Mesenchymal stem cell (in vitro differentiated cells and primary cell): Measurements from ENCODE around the gene EPHA2.
"Not testable (repeated sequence)": the region's sequence is repeated elsewhere in the genome, so short reads cannot be mapped to it uniquely, and the experiment has no call there.

Experiments used
- DNase-seq: peaks from one replicate; pipeline ENCODE4 v3.0.0-alpha.2; 2013
- H2AFZ ChIP-seq: one replicate; pipeline ENCODE4 v1.6.1; 2013; ENCODE audit warnings: low read depth, mild to moderate bottlenecking, control low read depth, inconsistent platforms, low read length, moderate library complexity
- H2AK5ac ChIP-seq: 2 replicates; pipeline ENCODE4 v1.6.1; 2013; ENCODE audit warnings: low read length, moderate library complexity, mild to moderate bottlenecking, inconsistent platforms; ENCODE audit not compliant: severe bottlenecking
- H2BK120ac ChIP-seq: one replicate; pipeline ENCODE4 v1.6.1; 2013; ENCODE audit warnings: low read depth, mild to moderate bottlenecking, inconsistent platforms, low read length, moderate library complexity
- H2BK12ac ChIP-seq, 2 experiments: one replicate each; pipeline ENCODE4 v1.6.1; 2013; ENCODE audit warnings: inconsistent platforms in 2 of 2, low read length in 2 of 2, mild to moderate bottlenecking in 2 of 2, moderate library complexity in 2 of 2, control low read depth in 1 of 2
- H2BK15ac ChIP-seq: one replicate; pipeline ENCODE4 v1.6.1; 2013; ENCODE audit warnings: mild to moderate bottlenecking, low read depth, inconsistent platforms; ENCODE audit not compliant: poor library complexity, severe bottlenecking
- H2BK5ac ChIP-seq: 2 replicates; pipeline ENCODE4 v1.6.1; 2013; ENCODE audit warnings: low read depth, mild to moderate bottlenecking, low read length, control low read depth, inconsistent platforms; ENCODE audit not compliant: poor library complexity, severe bottlenecking
- H3K14ac ChIP-seq, 2 experiments: one replicate each; pipeline ENCODE4 v1.6.1; 2013; ENCODE audit warnings: inconsistent platforms in 2 of 2, low read length in 2 of 2, control low read depth in 1 of 2, mild to moderate bottlenecking in 1 of 2, moderate library complexity in 1 of 2
- H3K18ac ChIP-seq, 2 experiments: one replicate each; pipeline ENCODE4 v1.6.1; 2013; ENCODE audit warnings: inconsistent platforms in 2 of 2, low read length in 2 of 2, control low read depth in 1 of 2, low read depth in 1 of 2, mild to moderate bottlenecking in 1 of 2
- H3K23ac ChIP-seq, 2 experiments: one replicate each; pipeline ENCODE4 v1.6.1; 2013; ENCODE audit warnings: inconsistent platforms in 2 of 2, low read length in 2 of 2, mild to moderate bottlenecking in 2 of 2, moderate library complexity in 2 of 2, control low read depth in 1 of 2
- H3K27ac ChIP-seq: 2 replicates; pipeline ENCODE4 v1.5.1; 2013; ENCODE audit warnings: mild to moderate bottlenecking, moderate library complexity, low read length, control low read depth, inconsistent platforms; ENCODE audit not compliant: poor library complexity, severe bottlenecking
- H3K27me3 ChIP-seq, 2 experiments: 2 replicates each; pipeline versions ENCODE4 v1.6.1 to v1.7.0; 2013; ENCODE audit warnings: low read length in 2 of 2, mild to moderate bottlenecking in 2 of 2, moderate library complexity in 2 of 2, control low read depth in 1 of 2, inconsistent platforms in 1 of 2; ENCODE audit not compliant: control insufficient read depth in 1 of 2, insufficient read depth in 1 of 2
- H3K36me3 ChIP-seq, 2 experiments: 2 replicates each; pipeline versions ENCODE4 v1.6.1 to v1.7.0; 2013; ENCODE audit warnings: low read length in 2 of 2, control low read depth in 1 of 2, inconsistent platforms in 1 of 2, low read depth in 1 of 2, mild to moderate bottlenecking in 1 of 2; ENCODE audit not compliant: insufficient read depth in 2 of 2, control insufficient read depth in 1 of 2
- H3K4ac ChIP-seq, 2 experiments: one replicate each; pipeline ENCODE4 v1.6.1; 2013; ENCODE audit warnings: inconsistent platforms in 2 of 2, low read length in 2 of 2, mild to moderate bottlenecking in 2 of 2, moderate library complexity in 2 of 2, control low read depth in 1 of 2, low read depth in 1 of 2
- H3K4me1 ChIP-seq: 2 replicates; pipeline ENCODE4 v1.6.1; 2013; ENCODE audit warnings: low read depth, low read length, control low read depth; ENCODE audit not compliant: control insufficient read depth, insufficient read depth
- H3K4me2 ChIP-seq: 2 replicates; pipeline ENCODE4 v1.6.1; 2013; ENCODE audit warnings: low read length, mild to moderate bottlenecking, inconsistent platforms; ENCODE audit not compliant: poor library complexity, severe bottlenecking
- H3K4me3 ChIP-seq, 2 experiments: 2 replicates each; pipeline versions ENCODE4 v1.5.1 to v1.7.0; 2013; ENCODE audit warnings: low read length in 2 of 2, mild to moderate bottlenecking in 2 of 2, control low read depth in 1 of 2, low read depth in 1 of 2; ENCODE audit not compliant: insufficient read depth in 1 of 2
- H3K79me1 ChIP-seq: replicated peaks from 2 replicates; pipeline ENCODE4 v1.6.1; 2013; ENCODE audit warnings: mild to moderate bottlenecking, control low read depth, low read length, inconsistent platforms; ENCODE audit not compliant: poor library complexity, severe bottlenecking
- H3K9ac ChIP-seq: 2 replicates; pipeline ENCODE4 v1.7.0; 2013; ENCODE audit warnings: mild to moderate bottlenecking, low read length, moderate library complexity
- H3K9me3 ChIP-seq: 2 replicates; pipeline ENCODE4 v1.7.0; 2013; ENCODE audit warnings: mild to moderate bottlenecking, low read length; ENCODE audit not compliant: control insufficient read depth
- H4K8ac ChIP-seq: one replicate; pipeline ENCODE4 v1.6.1; 2013; ENCODE audit warnings: inconsistent platforms, mild to moderate bottlenecking, low read length, moderate library complexity
- H4K91ac ChIP-seq: one replicate; pipeline ENCODE4 v1.6.1; 2013; ENCODE audit warnings: mild to moderate bottlenecking, low read length, inconsistent platforms
- WGBS: methylation state at CpG from one replicate; pipeline ENCODE4 v1.1.7; 2013; ENCODE audit warnings: mixed read lengths; 5-methylcytosine and 5-hydroxymethylcytosine counted together

The EPHA2 gene

GRCh38 chr1:16164213-16165072, 8.6 kb upstream of the EPHA2 start:
- WGBS, result 33% methylated on average over 17 of the region's 17 CpGs
- H3K4me3 ChIP-seq, result no peak overlapping the region

GRCh38 chr1:16163608-16164212, 7.8 kb upstream of the EPHA2 start:
- H2AFZ ChIP-seq, H3K9me3 ChIP-seq, H3K14ac ChIP-seq, H3K79me1 ChIP-seq, H3K23ac ChIP-seq, H2BK15ac ChIP-seq, H3K27me3 ChIP-seq, DNase-seq, H2BK5ac ChIP-seq, H3K4me3 ChIP-seq, H4K8ac ChIP-seq, H3K36me3 ChIP-seq, H2BK120ac ChIP-seq: not testable (repeated sequence)
- H2AK5ac ChIP-seq, result peak overlapping the region; percentile 47
- WGBS, result 87% methylated on average over 9 of the region's 12 CpGs
- peak overlapping the region; percentile 9 for H4K91ac ChIP-seq
- H3K27ac ChIP-seq, result peak overlapping the region; percentile 55
- peak overlapping the region in 1 of 2 experiments; percentile 88 for H2BK12ac ChIP-seq
- peak overlapping the region in 1 of 2 experiments; percentile 64 for H3K4ac ChIP-seq
- peaks cover 30% of the 10 kb centered on the region for H3K4me1 ChIP-seq
- H3K18ac ChIP-seq, result peak overlapping the region in 1 of 2 experiments; percentile 72
- peak overlapping the region; percentile 63 for H3K9ac ChIP-seq
- peak overlapping the region; percentile 48 for H3K4me2 ChIP-seq

More at GRCh38 chr1:16164213-16165072, 8.6 kb upstream of the EPHA2 start:
- DNase-seq, result peak; percentile 100
- peak overlapping the region; percentile 33 for H2BK15ac ChIP-seq
- H2BK12ac ChIP-seq, result peak overlapping the region; percentile 52 to 90
- H3K9ac ChIP-seq, result peak overlapping the region; percentile 63
- no peak overlapping the region for H2AFZ ChIP-seq
- H4K8ac ChIP-seq, result peak overlapping the region; percentile 31
- peak overlapping the region; percentile 17 to 44 for H3K18ac ChIP-seq
- H3K27ac ChIP-seq, result peak overlapping the region; percentile 55
- H3K4ac ChIP-seq, result peak overlapping the region; percentile 13 to 68
- H3K23ac ChIP-seq, result no peak overlapping the region
- peak overlapping the region in 1 of 2 experiments; percentile 5 for H3K14ac ChIP-seq
- H3K4me2 ChIP-seq, result peak overlapping the region; percentile 48
- H2BK5ac ChIP-seq, result no peak overlapping the region
- H3K9me3 ChIP-seq, result no peaks in the 10 kb centered on the region
- peak overlapping the region; percentile 66 for H2AK5ac ChIP-seq
- peaks cover 4% of the 10 kb centered on the region for H3K79me1 ChIP-seq
- no peak overlapping the region for H2BK120ac ChIP-seq
- no peaks in the 10 kb centered on the region for H3K36me3 ChIP-seq
- H3K4me1 ChIP-seq, result peaks cover 27% of the 10 kb centered on the region
- peaks cover 0 to 8% of the 10 kb centered on the region in 2 experiments for H3K27me3 ChIP-seq
- H4K91ac ChIP-seq, result peak overlapping the region; percentile 20

GRCh38 chr1:16162163-16162822, 6.4 kb upstream of the EPHA2 start:
- Histone ChIP-seq H3K4me3 (no peak overlapping the region), H4K91ac (peak overlapping the region; percentile 6), H3K14ac (no peak overlapping the region), H3K79me1 (peaks cover 6% of the 10 kb centered on the region), H3K27me3 (no peaks in the 10 kb centered on the region), H3K4me2 (peak overlapping the region; percentile 23), H3K18ac (peak overlapping the region; percentile 9 to 84), H2BK120ac (peak overlapping the region; percentile 11), H2BK15ac (peak overlapping the region; percentile 58), H3K27ac (no peak overlapping the region), H3K36me3 (no peaks in the 10 kb centered on the region), H3K9me3 (no peaks in the 10 kb centered on the region), H2AK5ac (peak overlapping the region; percentile 57), H3K23ac (peak overlapping the region in 1 of 2 experiments; percentile 64), H2BK12ac (peak overlapping the region; percentile 23 to 97), H3K4ac (peak overlapping the region; percentile 26 to 57), H4K8ac (peak overlapping the region; percentile 37), H3K4me1 (peaks cover 32% of the 10 kb centered on the region), H3K9ac (no peak overlapping the region), H2BK5ac (no peak overlapping the region), H2AFZ (no peak overlapping the region)
- WGBS, result 34% methylated on average over 32 of the region's 32 CpGs
- no peak for DNase-seq
